NCI-H1092 (cell line): ENCODE data around the gene PROZ.

Experiments
- DNase-seq: peaks from one replicate; lab custom pipeline; 2025; lab: John Stamatoyannopoulos, UW

PROZ gene

GRCh38 chr13:113207890-113208420 is 49.5 kb downstream of the PROZ start:
- DNase-seq = no peak

- peak; percentile 92 for DNase-seq
Measured at GRCh38 chr13:113208421-113209335, 50.2 kb downstream of the PROZ start, which contains the start of gene PCID2. Gene PCID2 (minus strand): TSS chr13:113208669. CDS start chr13:113208634, 35 bp downstream.

- DNase-seq = peak; percentile 77
Measured at GRCh38 chr13:113209336-113209758, 50.9 kb downstream of the PROZ start, which contains the start of gene CUL4A. Gene CUL4A (plus strand): TSS chr13:113209613. CDS start chr13:113209628, 15 bp downstream.

GRCh38 chr13:113209759-113210421 is 51.4 kb downstream of the PROZ start:
- DNase-seq = peak; percentile 11

- DNase-seq = no peak
Measured at GRCh38 chr13:113210833-113211232, 52.4 kb downstream of the PROZ start.

GRCh38 chr13:113211774-113212173 is 53.3 kb downstream of the PROZ start:
- DNase-seq = no peak

- no peak for DNase-seq
Measured at GRCh38 chr13:113216254-113217048, 58.0 kb downstream of the PROZ start.

GRCh38 chr13:113218586-113218985 is 60.1 kb downstream of the PROZ start:
- no peak for DNase-seq

GRCh38 chr13:113219256-113219940 is 61.0 kb downstream of the PROZ start:
- no peak for DNase-seq

GRCh38 chr13:113220141-113220598 is 61.7 kb downstream of the PROZ start:
- no peak for DNase-seq

- no peak for DNase-seq
Measured at GRCh38 chr13:113220877-113221276, 62.4 kb downstream of the PROZ start.
